ENCODE results near the gene RTN4R. TPM values are rescaled to one million over a fixed set of nuclear protein-coding genes. Genes with fewer than 3 reads are reported as not detected.
A peak's percentile ranks its signal among the peaks of the same experiment; 100 is the strongest.

RTN4R gene
- total and polyA plus RNA-seq, 9 of the 15 experiments (the other 6 are each of a cell fraction or from before 2014, with no cell fraction given): 0.04 to 2.8 (median 1.4) TPM; not detected in 3

DNA sequence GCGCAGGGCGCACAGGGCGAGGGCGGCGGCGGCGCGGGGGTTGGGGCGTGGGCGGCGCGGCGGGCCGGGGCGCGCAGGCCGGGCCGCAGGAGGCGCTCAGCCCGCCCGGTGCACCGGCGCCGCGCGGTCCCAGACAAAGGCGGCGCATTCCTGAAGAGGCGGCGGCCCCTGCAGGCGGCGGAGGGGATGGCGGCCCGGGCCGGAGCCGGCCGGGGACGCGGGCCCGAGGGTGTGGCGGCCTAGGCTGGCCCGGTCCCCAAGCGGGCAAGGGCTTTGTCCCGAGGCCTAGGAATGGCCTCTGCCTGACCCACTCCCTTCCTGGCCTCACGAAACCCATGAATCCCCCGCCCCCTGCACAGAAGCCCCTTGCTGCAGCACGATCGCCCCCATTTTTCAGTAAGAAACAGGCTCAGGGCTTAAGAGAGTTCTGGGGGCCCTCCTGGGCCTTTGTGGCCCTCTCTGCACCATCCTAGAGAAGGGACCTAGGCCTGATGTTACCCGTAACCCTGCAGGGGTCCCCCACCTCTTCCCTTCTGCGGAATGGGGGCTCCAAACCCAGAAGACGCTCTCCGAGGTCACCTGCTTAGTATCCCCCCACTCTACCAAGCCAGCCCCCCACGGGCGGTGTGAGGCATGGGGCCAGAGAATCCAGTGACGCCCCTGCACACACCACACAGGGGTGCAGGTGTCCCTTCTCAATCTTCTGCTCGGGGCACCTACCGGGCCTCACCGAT is at the start of gene RTN4R (continued):
- TF ChIP-seq ZNF639 (CRISPR knock-in tag; conservative IDR thresholded peaks at IDR 0.05 in 1 of 2, IDR thresholded peaks at IDR 0.05 in 1 of 2): peak in 1 of 2 experiments; percentile 83; a peak in 2 of 4 replicates
- no peak for TF ChIP-seq ESRRB (CRISPR knock-in tag; IDR thresholded peaks at IDR 0.05; ENCODE audit: borderline replicate concordance)
- TF ChIP-seq FIP1L1 (IDR thresholded peaks at IDR 0.05; ENCODE audit: low read depth, low read length, poor library complexity, severe bottlenecking): peak; percentile 50
- 0 out of 2 replicates have a peak, but pooled peaks have one; percentile 40 for TF ChIP-seq CREM (IDR thresholded peaks at IDR 0.05; ENCODE audit: low read depth)
- TF ChIP-seq, protein P1, sequence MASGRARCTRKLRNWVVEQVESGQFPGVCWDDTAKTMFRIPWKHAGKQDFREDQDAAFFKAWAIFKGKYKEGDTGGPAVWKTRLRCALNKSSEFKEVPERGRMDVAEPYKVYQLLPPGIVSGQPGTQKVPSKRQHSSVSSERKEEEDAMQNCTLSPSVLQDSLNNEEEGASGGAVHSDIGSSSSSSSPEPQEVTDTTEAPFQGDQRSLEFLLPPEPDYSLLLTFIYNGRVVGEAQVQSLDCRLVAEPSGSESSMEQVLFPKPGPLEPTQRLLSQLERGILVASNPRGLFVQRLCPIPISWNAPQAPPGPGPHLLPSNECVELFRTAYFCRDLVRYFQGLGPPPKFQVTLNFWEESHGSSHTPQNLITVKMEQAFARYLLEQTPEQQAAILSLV (tag; IDR thresholded peaks at IDR 0.05): no peak
- no peak for TF ChIP-seq PCBP2 (IDR thresholded peaks at IDR 0.05; ENCODE audit: low read depth, low read length, poor library complexity, severe bottlenecking)
- peak; percentile 30; the same call in 1 of the 2 replicates for TF ChIP-seq HMGXB4 (CRISPR knock-in tag; IDR thresholded peaks at IDR 0.05)
- TF ChIP-seq, protein P2, sequence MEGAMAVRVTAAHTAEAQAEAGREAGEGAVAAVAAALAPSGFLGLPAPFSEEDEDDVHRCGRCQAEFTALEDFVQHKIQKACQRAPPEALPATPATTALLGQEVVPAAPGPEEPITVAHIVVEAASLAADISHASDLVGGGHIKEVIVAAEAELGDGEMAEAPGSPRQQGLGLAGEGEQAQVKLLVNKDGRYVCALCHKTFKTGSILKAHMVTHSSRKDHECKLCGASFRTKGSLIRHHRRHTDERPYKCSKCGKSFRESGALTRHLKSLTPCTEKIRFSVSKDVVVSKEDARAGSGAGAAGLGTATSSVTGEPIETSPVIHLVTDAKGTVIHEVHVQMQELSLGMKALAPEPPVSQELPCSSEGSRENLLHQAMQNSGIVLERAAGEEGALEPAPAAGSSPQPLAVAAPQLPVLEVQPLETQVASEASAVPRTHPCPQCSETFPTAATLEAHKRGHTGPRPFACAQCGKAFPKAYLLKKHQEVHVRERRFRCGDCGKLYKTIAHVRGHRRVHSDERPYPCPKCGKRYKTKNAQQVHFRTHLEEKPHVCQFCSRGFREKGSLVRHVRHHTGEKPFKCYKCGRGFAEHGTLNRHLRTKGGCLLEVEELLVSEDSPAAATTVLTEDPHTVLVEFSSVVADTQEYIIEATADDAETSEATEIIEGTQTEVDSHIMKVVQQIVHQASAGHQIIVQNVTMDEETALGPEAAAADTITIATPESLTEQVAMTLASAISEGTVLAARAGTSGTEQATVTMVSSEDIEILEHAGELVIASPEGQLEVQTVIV (CRISPR knock-in tag; IDR thresholded peaks at IDR 0.05; ENCODE audit: borderline replicate concordance): no peak; the same call in 1 of the 2 replicates
- TF ChIP-seq ZNF764 (CRISPR knock-in tag; IDR thresholded peaks at IDR 0.05; ENCODE audit: low read depth): 0 out of 2 replicates have a peak, but pooled peaks have one; percentile 62
- no peak for TF ChIP-seq ZNF75A (CRISPR knock-in tag; IDR thresholded peaks at IDR 0.05)
- peak; percentile 22 for TF ChIP-seq SMAD1 (IDR thresholded peaks at IDR 0.05; ENCODE audit: low read depth, low read length, partially characterized antibody)
- TF ChIP-seq, protein P3, sequence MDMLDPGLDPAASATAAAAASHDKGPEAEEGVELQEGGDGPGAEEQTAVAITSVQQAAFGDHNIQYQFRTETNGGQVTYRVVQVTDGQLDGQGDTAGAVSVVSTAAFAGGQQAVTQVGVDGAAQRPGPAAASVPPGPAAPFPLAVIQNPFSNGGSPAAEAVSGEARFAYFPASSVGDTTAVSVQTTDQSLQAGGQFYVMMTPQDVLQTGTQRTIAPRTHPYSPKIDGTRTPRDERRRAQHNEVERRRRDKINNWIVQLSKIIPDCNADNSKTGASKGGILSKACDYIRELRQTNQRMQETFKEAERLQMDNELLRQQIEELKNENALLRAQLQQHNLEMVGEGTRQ (CRISPR knock-in tag; IDR thresholded peaks at IDR 0.05): 0 out of 2 replicates have a peak, but pooled peaks have one; percentile 6
- no peak for TF ChIP-seq ZNF347 (CRISPR knock-in tag; IDR thresholded peaks at IDR 0.05; ENCODE audit: low read depth)
- peak; percentile 100 for TF ChIP-seq RB1 (IDR thresholded peaks at IDR 0.05; ENCODE audit: low read depth)
- TF ChIP-seq MAZ (CRISPR knock-in tag; conservative IDR thresholded peaks at IDR 0.05 in 1 of 2, IDR thresholded peaks at IDR 0.05 in 1 of 2): peak; percentile 46 to 72; a peak in 3 of 4 replicates
- peak; percentile 86 for TF ChIP-seq STAG1 (CRISPR knock-in tag; IDR thresholded peaks at IDR 0.05; ENCODE audit: borderline replicate concordance)
- TF ChIP-seq ZNF79 (CRISPR knock-in tag; IDR thresholded peaks at IDR 0.05; ENCODE audit: low read depth): no peak

Data from K562 (cell line).